ENCODE results near the gene TUG1. TPM values are rescaled to one million over a fixed set of nuclear protein-coding genes. Genes with fewer than 3 reads are reported as not detected.

The TUG1 gene
- total RNA-seq, 4 donors from 2014 or later: 63.5 to 90.4 (median 77.0) TPM

- no peaks in the 10 kb centered on the region for H3K4me1 ChIP-seq
- no peak overlapping the region for H3K4me3 ChIP-seq
- no peak for TF ChIP-seq CTCF (IDR thresholded peaks at IDR 0.05)
- no peak for TF ChIP-seq EP300 (IDR thresholded peaks at IDR 0.05)
- TF ChIP-seq POLR2A (IDR thresholded peaks at IDR 0.05): no peak
- 92 to 93% methylated on average over 3 of the region's 3 CpGs for WGBS, 2 donors
- H3K9me3 ChIP-seq: peaks cover 0 to 100% (median 51%) of the 10 kb centered on the region in 4 donors
- no peak overlapping the region for H3K27ac ChIP-seq
- H3K27me3 ChIP-seq: no peaks in the 10 kb centered on the region
- no peak for DNase-seq (ENCODE audit: low spot score in 2 of 2)
- H3K36me3 ChIP-seq: peaks cover 0 to 18% (median 0%) of the 10 kb centered on the region in 3 donors
Observed at GRCh38 chr22:30979932-30980331, 10.9 kb downstream of the TUG1 start.

- Histone ChIP-seq H3K27me3 (no peaks in the 10 kb centered on the region), H3K9me3 (peaks cover 0 to 100% (median 50%) of the 10 kb centered on the region in 4 donors), H3K36me3 (no peaks in the 10 kb centered on the region), H3K4me3 (no peak overlapping the region), H3K27ac (no peak overlapping the region), H3K4me1 (no peaks in the 10 kb centered on the region)
- 95 to 97% methylated on average over 2 of the region's 2 CpGs for WGBS, 2 donors
- no peak for DNase-seq (ENCODE audit: low spot score in 2 of 2)
- TF ChIP-seq CTCF (IDR thresholded peaks at IDR 0.05): no peak
- no peak for TF ChIP-seq POLR2A (IDR thresholded peaks at IDR 0.05)
- no peak for TF ChIP-seq EP300 (IDR thresholded peaks at IDR 0.05)
Observed at GRCh38 chr22:30982512-30982911, 13.4 kb downstream of the TUG1 start.

GRCh38 chr22:30984317-30984716 is 15.3 kb downstream of the TUG1 start:
- Histone ChIP-seq H3K27ac (no peak overlapping the region), H3K9me3 (peaks cover 0 to 100% (median 49%) of the 10 kb centered on the region in 4 donors), H3K27me3 (no peaks in the 10 kb centered on the region), H3K36me3 (no peaks in the 10 kb centered on the region), H3K4me3 (no peak overlapping the region), H3K4me1 (no peaks in the 10 kb centered on the region)
- 94 to 97% methylated on average over 2 of the region's 2 CpGs for WGBS, 2 donors
- no peak for TF ChIP-seq EP300 (IDR thresholded peaks at IDR 0.05)
- no peak for DNase-seq (ENCODE audit: low spot score in 2 of 2)

- Histone ChIP-seq H3K27ac (no peak overlapping the region), H3K9me3 (peaks cover 0 to 100% (median 50%) of the 10 kb centered on the region in 4 donors), H3K36me3 (no peaks in the 10 kb centered on the region), H3K4me1 (no peaks in the 10 kb centered on the region), H3K4me3 (no peak overlapping the region), H3K27me3 (no peaks in the 10 kb centered on the region)
- WGBS, 2 donors: 74 to 85% methylated on average over 4 of the region's 4 CpGs
- TF ChIP-seq CTCF (IDR thresholded peaks at IDR 0.05) (no peak), POLR2A (IDR thresholded peaks at IDR 0.05) (no peak), EP300 (IDR thresholded peaks at IDR 0.05) (no peak)
- DNase-seq (ENCODE audit: low spot score in 2 of 2): no peak
Observed at GRCh38 chr22:30985561-30986208, 16.6 kb downstream of the TUG1 start.

GRCh38 chr22:30989474-30989873 is 20.4 kb downstream of the TUG1 start:
- Histone ChIP-seq H3K27ac (no peak overlapping the region), H3K4me3 (no peak overlapping the region), H3K36me3 (no peaks in the 10 kb centered on the region), H3K4me1 (no peaks in the 10 kb centered on the region), H3K9me3 (peaks cover 0 to 99% (median 37%) of the 10 kb centered on the region in 4 donors), H3K27me3 (no peaks in the 10 kb centered on the region)
- no peak for TF ChIP-seq POLR2A (IDR thresholded peaks at IDR 0.05)
- no peak for TF ChIP-seq EP300 (IDR thresholded peaks at IDR 0.05)
- TF ChIP-seq CTCF (IDR thresholded peaks at IDR 0.05): no peak
- DNase-seq (ENCODE audit: low spot score in 2 of 2): no peak

Measured in tibial nerve (tissue), 4 donors.